ENCODE data around the gene HSD11B2. TPM values are rescaled to one million over a fixed set of nuclear protein-coding genes. Genes with fewer than 3 reads are reported as not detected.

Gene HSD11B2
- total RNA-seq, 1 experiment from 2014 or later, result 33.5 TPM

DNA sequence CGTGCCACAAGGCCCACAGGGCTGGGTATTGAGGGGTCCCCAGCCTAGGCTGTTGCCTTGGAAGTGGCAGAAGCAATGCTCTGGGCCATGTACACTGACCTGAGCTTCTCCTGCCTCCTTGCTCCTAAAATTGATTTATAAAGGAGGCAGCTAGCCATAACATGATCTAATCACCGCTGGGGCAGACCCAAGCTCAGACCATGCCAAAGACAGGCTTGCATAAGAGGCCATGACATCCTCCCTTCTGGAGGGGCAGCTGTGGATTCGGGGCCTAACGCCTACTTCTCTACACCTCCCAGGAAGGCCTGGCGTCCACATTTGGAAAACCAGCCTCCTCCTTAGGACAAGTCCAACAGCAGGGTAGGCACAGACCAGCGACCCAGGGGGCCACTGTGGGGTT lies 12.3 kb downstream of the HSD11B2 start:
- Histone ChIP-seq H2AFZ (ENCODE audit: low read length) (no peak overlapping the region), H2BK5ac (ENCODE audit: insufficient read length, low read length) (no peak overlapping the region), H2BK120ac (ENCODE audit: low read depth, low read length, poor library complexity, severe bottlenecking) (no peak overlapping the region), H4K20me1 (ENCODE audit: control insufficient read depth, insufficient read depth, insufficient read length) (no peaks in the 10 kb centered on the region), H3K14ac (ENCODE audit: insufficient read depth, low read length) (no peak overlapping the region), H2BK20ac (ENCODE audit: low read depth, low read length, poor library complexity, severe bottlenecking) (no peak overlapping the region), H4K8ac (replicated peaks; ENCODE audit: insufficient read length, low read depth, low read length) (no peak overlapping the region), H3K79me2 (ENCODE audit: insufficient read depth, low read length) (no peaks in the 10 kb centered on the region), H4K5ac (ENCODE audit: insufficient read length, low read depth, low read length) (no peak overlapping the region), H2BK15ac (ENCODE audit: low read depth, low read length) (no peak overlapping the region), H2AK5ac (ENCODE audit: insufficient read length, low read length) (no peak overlapping the region), H3T11ph (ENCODE audit: low read length) (no peak overlapping the region), H3K27me3 (ENCODE audit: insufficient read depth, low read length) (no peaks in the 10 kb centered on the region), H3K9ac (ENCODE audit: extremely low read depth, insufficient read length, low read length) (no peak overlapping the region), H3K4ac (ENCODE audit: low read depth, low read length) (no peak overlapping the region), H2BK12ac (ENCODE audit: insufficient read length, low read depth, low read length) (no peak overlapping the region), H4K91ac (ENCODE audit: insufficient read length, low read depth, low read length) (no peak overlapping the region), H3K4me2 (ENCODE audit: insufficient read depth, insufficient read length, low read length) (no peak overlapping the region), H3K23me2 (ENCODE audit: insufficient read length, low read depth, low read length, poor library complexity, severe bottlenecking) (no peaks in the 10 kb centered on the region), H3K79me1 (ENCODE audit: insufficient read depth, low read depth, low read length, poor library complexity, severe bottlenecking) (no peaks in the 10 kb centered on the region), H3K18ac (ENCODE audit: insufficient read length, low read depth, low read length) (no peak overlapping the region), H3K56ac (ENCODE audit: insufficient read length, low read depth, low read length) (no peak overlapping the region), H3K9me3 (ENCODE audit: control insufficient read depth, low read depth, low read length) (no peaks in the 10 kb centered on the region), H3K23ac (ENCODE audit: insufficient read length, low read depth, low read length) (no peak overlapping the region), H3K27ac (ENCODE audit: insufficient read length, low read depth, low read length) (no peak overlapping the region), H3K4me1 (ENCODE audit: insufficient read depth, low read length) (no peaks in the 10 kb centered on the region)
- no peaks in the 10 kb centered on the region for H3K27me3 Mint-ChIP-seq (ENCODE audit: low read depth)
- no peak for TF ChIP-seq CTCF (conservative IDR thresholded peaks at IDR 0.05)
- H3K4me3 Mint-ChIP-seq, result no peak overlapping the region
- no peak overlapping the region for H3K27ac Mint-ChIP-seq
- H3K36me3 Mint-ChIP-seq (ENCODE audit: insufficient read depth in 1 of 3, low read depth in 3 of 3), result peaks cover 8 to 20% (median 12%) of the 10 kb centered on the region in 3 experiments
- no peaks in the 10 kb centered on the region for H3K9me3 Mint-ChIP-seq
- no CpG with 5 or more reads among the region's 6 CpGs for WGBS (ENCODE audit: extremely low coverage, insufficient read length, low lambda C conversion rate)
- H3K4me1 Mint-ChIP-seq, result peaks cover 16 to 17% of the 10 kb centered on the region in 2 experiments
- no peak for DNase-seq

Measured in H9 (cell line).